ENCODE results near the gene ZBTB7C. TPM values are rescaled to one million over a fixed set of nuclear protein-coding genes. Genes with fewer than 3 reads are reported as not detected.

ZBTB7C gene
- total RNA-seq, 1 experiment from 2014 or later: 0.84 TPM

GRCh38 chr18:48039769-48040215 lies 369.4 kb downstream of the ZBTB7C start:
- in situ Hi-C loops (cut with HindIII; ENCODE audit: low pct_unique_long_range_greater_than_20kb, low sequenced_read_pairs): loop anchor here (25.0 kb wide), 1 partner anchor 398 kb away; no protein-coding TSS in a partner anchor

GRCh38 chr18:48038636-48039035 lies 370.5 kb downstream of the ZBTB7C start:
- in situ Hi-C loops (cut with HindIII; ENCODE audit: low pct_unique_long_range_greater_than_20kb, low sequenced_read_pairs): loop anchor here (25.0 kb wide), 1 partner anchor 399 kb away; no protein-coding TSS in a partner anchor
- no peak for DNase-seq (ENCODE audit: low read depth)

More at GRCh38 chr18:48039769-48040215, 369.4 kb downstream of the ZBTB7C start:
- no peak for DNase-seq (ENCODE audit: low read depth)

GRCh38 chr18:48037481-48038271 lies 371.5 kb downstream of the ZBTB7C start:
- DNase-seq (ENCODE audit: low read depth): no peak
- in situ Hi-C loops (cut with HindIII; ENCODE audit: low pct_unique_long_range_greater_than_20kb, low sequenced_read_pairs): loop anchor here (25.0 kb wide), 1 partner anchor 400 kb away; no protein-coding TSS in a partner anchor

- peak; percentile 11 for DNase-seq (ENCODE audit: low read depth)
- in situ Hi-C loops (cut with HindIII; ENCODE audit: low pct_unique_long_range_greater_than_20kb, low sequenced_read_pairs): loop anchor here (25.0 kb wide), 1 partner anchor 400 kb away; no protein-coding TSS in a partner anchor
These were observed 372.4 kb downstream of the ZBTB7C start for GRCh38 chr18:48036641-48037421.

GRCh38 chr18:48036226-48036625 lies 373.0 kb downstream of the ZBTB7C start:
- in situ Hi-C loops (cut with HindIII; ENCODE audit: low pct_unique_long_range_greater_than_20kb, low sequenced_read_pairs): loop anchor here (25.0 kb wide), 1 partner anchor 401 kb away; no protein-coding TSS in a partner anchor

GRCh38 chr18:48035556-48035860 lies 373.7 kb downstream of the ZBTB7C start:
- DNase-seq (ENCODE audit: low read depth): no peak
- in situ Hi-C loops (cut with HindIII; ENCODE audit: low pct_unique_long_range_greater_than_20kb, low sequenced_read_pairs): loop anchor here (25.0 kb wide), 1 partner anchor 402 kb away; no protein-coding TSS in a partner anchor

More at GRCh38 chr18:48036226-48036625, 373.0 kb downstream of the ZBTB7C start:
- no peak for DNase-seq (ENCODE audit: low read depth)

- no peak for DNase-seq (ENCODE audit: low read depth)
- in situ Hi-C loops (cut with HindIII; ENCODE audit: low pct_unique_long_range_greater_than_20kb, low sequenced_read_pairs): loop anchor here (25.0 kb wide), 1 partner anchor 402 kb away; no protein-coding TSS in a partner anchor
These were observed 374.3 kb downstream of the ZBTB7C start for GRCh38 chr18:48034651-48035555.

- in situ Hi-C loops (cut with HindIII; ENCODE audit: low pct_unique_long_range_greater_than_20kb, low sequenced_read_pairs): loop anchor here (25.0 kb wide), 1 partner anchor 403 kb away; no protein-coding TSS in a partner anchor
- DNase-seq (ENCODE audit: low read depth): no peak
These were observed 375.2 kb downstream of the ZBTB7C start for GRCh38 chr18:48033790-48034650.

GRCh38 chr18:48032876-48033789 lies 376.1 kb downstream of the ZBTB7C start:
- no peak for DNase-seq (ENCODE audit: low read depth)
- in situ Hi-C loops (cut with HindIII; ENCODE audit: low pct_unique_long_range_greater_than_20kb, low sequenced_read_pairs): loop anchor here (25.0 kb wide), 1 partner anchor 404 kb away; no protein-coding TSS in a partner anchor

- in situ Hi-C loops (cut with HindIII; ENCODE audit: low pct_unique_long_range_greater_than_20kb, low sequenced_read_pairs): loop anchor here (25.0 kb wide), 1 partner anchor 406 kb away; no protein-coding TSS in a partner anchor
- no peak for DNase-seq (ENCODE audit: low read depth)
These were observed 377.5 kb downstream of the ZBTB7C start for GRCh38 chr18:48031641-48032040.

GRCh38 chr18:48030616-48031480 lies 378.3 kb downstream of the ZBTB7C start:
- DNase-seq (ENCODE audit: low read depth): peak; percentile 40
- in situ Hi-C loops (cut with HindIII; ENCODE audit: low pct_unique_long_range_greater_than_20kb, low sequenced_read_pairs): loop anchor here (25.0 kb wide), 1 partner anchor 406 kb away; no protein-coding TSS in a partner anchor

- in situ Hi-C loops (cut with HindIII; ENCODE audit: low pct_unique_long_range_greater_than_20kb, low sequenced_read_pairs): loop anchor here (25.0 kb wide), 1 partner anchor 408 kb away; no protein-coding TSS in a partner anchor
- DNase-seq (ENCODE audit: low read depth): no peak
These were observed 379.7 kb downstream of the ZBTB7C start for GRCh38 chr18:48029296-48029986.

- in situ Hi-C loops (cut with HindIII; ENCODE audit: low pct_unique_long_range_greater_than_20kb, low sequenced_read_pairs): loop anchor here (25.0 kb wide), 1 partner anchor 409 kb away; no protein-coding TSS in a partner anchor
- no peak for DNase-seq (ENCODE audit: low read depth)
These were observed 380.5 kb downstream of the ZBTB7C start for GRCh38 chr18:48028696-48029095.

GRCh38 chr18:48028081-48028480 lies 381.1 kb downstream of the ZBTB7C start:
- DNase-seq (ENCODE audit: low read depth): no peak
- in situ Hi-C loops (cut with HindIII; ENCODE audit: low pct_unique_long_range_greater_than_20kb, low sequenced_read_pairs): loop anchor here (25.0 kb wide), 1 partner anchor 409 kb away; no protein-coding TSS in a partner anchor
